HEK293 (cell line): ENCODE measurements around the gene BTG2.

ENCODE experiments used
- CTCF ChIP-seq: fragments of 450-650 bp; formaldehyde crosslinking; IDR thresholded peaks from 2 replicates; pipeline ENCODE4 v1.5.1; 2016; ENCODE audit warnings: missing biosample characterization, missing genetic modification characterization
- REST ChIP-seq: fragments of 450-650 bp; formaldehyde crosslinking; IDR thresholded peaks from 2 replicates; pipeline ENCODE4 v1.5.1; 2016; ENCODE audit warnings: missing biosample characterization, missing genetic modification characterization
- ZNF274 ChIP-seq, 2 experiments: fragments of 200-500 bp in 1 of 2; fragments of 450-650 bp in 1 of 2; sonication (Bioruptor generic) in 1 of 2; formaldehyde crosslinking in 1 of 2; IDR thresholded peaks; 2 replicates each; pipeline versions ENCODE4 v1.5.1 to v1.6.1; 2014 to 2016; ENCODE audit warnings: borderline replicate concordance in 1 of 2, inconsistent platforms in 1 of 2, low read length in 1 of 2, missing biosample characterization in 1 of 2, missing genetic modification characterization in 1 of 2
- ZNF501 ChIP-seq: fragments of 450-650 bp; formaldehyde crosslinking; IDR thresholded peaks from 2 replicates; pipeline ENCODE4 v1.5.1; 2016; ENCODE audit warnings: missing biosample characterization, missing genetic modification characterization
- TF ChIP-seq, protein P1 (sequence below): fragments of 450-650 bp; formaldehyde crosslinking; IDR thresholded peaks from 2 replicates; pipeline ENCODE4 v1.5.1; 2016; ENCODE audit warnings: missing biosample characterization, missing genetic modification characterization
- TF ChIP-seq, protein P2 (sequence below): sonication (generic); formaldehyde crosslinking; IDR thresholded peaks from 2 replicates; pipeline ENCODE4 v1.8.1; 2022; ENCODE audit warnings: mild to moderate bottlenecking, moderate library complexity, missing genetic modification reagents

- TF ChIP-seq REST (tag by site-specific recombination) (no peak), CTCF (no peak), ZNF274 (IDR thresholded peaks at IDR 0.05; ENCODE audit: low read length) (no peak), ZNF274 (tag by site-specific recombination; IDR thresholded peaks at IDR 0.05; ENCODE audit: borderline replicate concordance) (no peak), ZNF501 (tag by site-specific recombination) (no peak)
- TF ChIP-seq, protein P1, sequence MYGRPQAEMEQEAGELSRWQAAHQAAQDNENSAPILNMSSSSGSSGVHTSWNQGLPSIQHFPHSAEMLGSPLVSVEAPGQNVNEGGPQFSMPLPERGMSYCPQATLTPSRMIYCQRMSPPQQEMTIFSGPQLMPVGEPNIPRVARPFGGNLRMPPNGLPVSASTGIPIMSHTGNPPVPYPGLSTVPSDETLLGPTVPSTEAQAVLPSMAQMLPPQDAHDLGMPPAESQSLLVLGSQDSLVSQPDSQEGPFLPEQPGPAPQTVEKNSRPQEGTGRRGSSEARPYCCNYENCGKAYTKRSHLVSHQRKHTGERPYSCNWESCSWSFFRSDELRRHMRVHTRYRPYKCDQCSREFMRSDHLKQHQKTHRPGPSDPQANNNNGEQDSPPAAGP (tag by site-specific recombination) = no peak
- TF ChIP-seq, protein P2, sequence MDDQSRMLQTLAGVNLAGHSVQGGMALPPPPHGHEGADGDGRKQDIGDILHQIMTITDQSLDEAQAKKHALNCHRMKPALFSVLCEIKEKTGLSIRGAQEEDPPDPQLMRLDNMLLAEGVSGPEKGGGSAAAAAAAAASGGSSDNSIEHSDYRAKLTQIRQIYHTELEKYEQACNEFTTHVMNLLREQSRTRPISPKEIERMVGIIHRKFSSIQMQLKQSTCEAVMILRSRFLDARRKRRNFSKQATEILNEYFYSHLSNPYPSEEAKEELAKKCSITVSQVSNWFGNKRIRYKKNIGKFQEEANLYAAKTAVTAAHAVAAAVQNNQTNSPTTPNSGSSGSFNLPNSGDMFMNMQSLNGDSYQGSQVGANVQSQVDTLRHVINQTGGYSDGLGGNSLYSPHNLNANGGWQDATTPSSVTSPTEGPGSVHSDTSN (CRISPR knock-in tag) = no peak
Observed at GRCh38 chr1:203295796-203296195, 9.5 kb upstream of the BTG2 start.
